ENCODE data around the gene ODF4.

Gene ODF4

GRCh38 chr17:8315764-8316217, 23.8 kb upstream of the ODF4 start:
- peak overlapping the region in 1 of 2 donors; percentile 3 for H3K4me3 ChIP-seq (replicated peaks in 1 of 2; ENCODE audit: low read depth in 2 of 2, low read length in 2 of 2)
- no peak for TF ChIP-seq CTCF (IDR thresholded peaks at IDR 0.05; ENCODE audit: low read depth, low read length)
- no peak for DNase-seq (ENCODE audit: low read depth in 2 of 2)

- no peak for DNase-seq (ENCODE audit: low read depth in 2 of 2)
- TF ChIP-seq CTCF (IDR thresholded peaks at IDR 0.05; ENCODE audit: low read depth, low read length) = no peak
- no peak overlapping the region for H3K4me3 ChIP-seq (replicated peaks in 1 of 2; ENCODE audit: low read depth in 2 of 2, low read length in 2 of 2)
Measured at GRCh38 chr17:8318010-8318935, 21.4 kb upstream of the ODF4 start.

- H3K4me3 ChIP-seq (replicated peaks in 1 of 2; ENCODE audit: low read depth in 2 of 2, low read length in 2 of 2) = no peak overlapping the region
- TF ChIP-seq CTCF (IDR thresholded peaks at IDR 0.05; ENCODE audit: low read depth, low read length) = no peak
- no peak for DNase-seq (ENCODE audit: low read depth in 2 of 2)
Measured at GRCh38 chr17:8320262-8320661, 19.4 kb upstream of the ODF4 start.

- TF ChIP-seq CTCF (IDR thresholded peaks at IDR 0.05; ENCODE audit: low read depth, low read length) = no peak
- peak in 1 of 2 donors; percentile 10 for DNase-seq (ENCODE audit: low read depth in 2 of 2)
Measured at GRCh38 chr17:8320990-8321389, 18.6 kb upstream of the ODF4 start.

DNA sequence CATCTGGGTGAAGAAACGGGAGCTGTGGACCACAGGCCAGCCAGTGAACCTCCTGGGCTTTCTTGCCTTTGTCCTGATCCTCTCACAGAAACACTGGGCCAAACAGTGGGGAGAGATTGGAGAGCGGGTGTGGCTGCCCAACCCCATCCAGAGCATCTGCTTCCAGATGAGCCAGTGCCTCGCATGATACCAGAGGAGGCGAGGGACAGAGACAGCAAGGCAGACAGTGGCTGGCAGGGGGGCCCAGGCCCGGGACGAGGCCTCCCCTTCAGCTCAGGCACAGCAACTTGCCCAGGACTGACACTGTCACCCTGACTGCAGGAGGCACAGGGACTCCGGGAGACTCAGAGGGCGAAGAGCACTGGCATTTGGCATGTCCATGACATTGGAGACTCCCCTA, 17.6 kb upstream of the ODF4 start:
- no peak for TF ChIP-seq CTCF (IDR thresholded peaks at IDR 0.05; ENCODE audit: low read depth, low read length)
- H3K4me3 ChIP-seq (replicated peaks in 1 of 2; ENCODE audit: low read depth in 2 of 2, low read length in 2 of 2) = no peak overlapping the region
- no peak for DNase-seq (ENCODE audit: low read depth in 2 of 2)

More at GRCh38 chr17:8320990-8321389, 18.6 kb upstream of the ODF4 start:
- no peak overlapping the region for H3K4me3 ChIP-seq (replicated peaks in 1 of 2; ENCODE audit: low read depth in 2 of 2, low read length in 2 of 2)

- DNase-seq (ENCODE audit: low read depth in 2 of 2) = no peak
- H3K4me3 ChIP-seq (replicated peaks in 1 of 2; ENCODE audit: low read depth in 2 of 2, low read length in 2 of 2) = no peak overlapping the region
- no peak for TF ChIP-seq CTCF (IDR thresholded peaks at IDR 0.05; ENCODE audit: low read depth, low read length)
Measured at GRCh38 chr17:8324132-8324531, 15.5 kb upstream of the ODF4 start.

Data from cardiac fibroblast (primary cell).